Colonic mucosa (tissue), 4 donors: ENCODE measurements around the gene DSC1. TPM values are rescaled to one million over a fixed set of nuclear protein-coding genes. Genes with fewer than 3 reads are reported as not detected.

Experiments used
- DNase-seq: peaks from one replicate; pipeline ENCODE4 v3.0.0-alpha.2; 2020
- H3K27ac ChIP-seq: fragments of 200-600 bp; one replicate; pipeline ENCODE4 v1.8.0; 2021
- H3K27me3 ChIP-seq: fragments of 200-600 bp; one replicate; pipeline ENCODE4 v1.8.0; 2021
- H3K36me3 ChIP-seq: fragments of 200-600 bp; one replicate; pipeline ENCODE4 v1.8.0; 2021
- H3K4me1 ChIP-seq: fragments of 200-600 bp; one replicate; pipeline ENCODE4 v1.8.0; 2021; ENCODE audit warnings: mild to moderate bottlenecking
- H3K4me3 ChIP-seq: fragments of 200-600 bp; one replicate; pipeline ENCODE4 v1.8.0; 2021
- H3K9ac ChIP-seq, 2 donors: one replicate each; pipeline ENCODE4 v1.7.0; 2013; ENCODE audit warnings: control low read depth in 2 of 2, low read depth in 2 of 2, low read length in 2 of 2
- H3K9me3 ChIP-seq: fragments of 200-600 bp; one replicate; pipeline ENCODE4 v1.8.0; 2021
- intact Hi-C: fragments of 100-400 bp; cut with DNase I; formaldehyde crosslinking; loops from one replicate; pipeline ENCODE4 v1.14.1; 2022
- total RNA-seq, 2 donors: library from RNA; stranded (reverse); fragmentation: NEBNext Ultra II Directional in 1 of 2; extraction: Animal tissue kit (Norgen Biotek cat#: 25700) in 1 of 2; gene quantifications; one replicate each; pipeline ENCODE4 v1.2.1, GENCODE V29; 2021
- TF ChIP-seq, protein P1 (sequence below): fragments of 200-600 bp; IDR thresholded peaks from one replicate; pipeline ENCODE4 v1.8.0; 2022; ENCODE audit warnings: antibody characterized with exemption, mild to moderate bottlenecking
- donor health status: healthy.
- donor health status: DM: no; HTN: no; CAD: no.
- donor health status: DM: no; HTN: no; CAD: no.

The DSC1 gene
- total RNA-seq, 2 donors from 2014 or later, result 0.05 to 0.17 TPM

DNA sequence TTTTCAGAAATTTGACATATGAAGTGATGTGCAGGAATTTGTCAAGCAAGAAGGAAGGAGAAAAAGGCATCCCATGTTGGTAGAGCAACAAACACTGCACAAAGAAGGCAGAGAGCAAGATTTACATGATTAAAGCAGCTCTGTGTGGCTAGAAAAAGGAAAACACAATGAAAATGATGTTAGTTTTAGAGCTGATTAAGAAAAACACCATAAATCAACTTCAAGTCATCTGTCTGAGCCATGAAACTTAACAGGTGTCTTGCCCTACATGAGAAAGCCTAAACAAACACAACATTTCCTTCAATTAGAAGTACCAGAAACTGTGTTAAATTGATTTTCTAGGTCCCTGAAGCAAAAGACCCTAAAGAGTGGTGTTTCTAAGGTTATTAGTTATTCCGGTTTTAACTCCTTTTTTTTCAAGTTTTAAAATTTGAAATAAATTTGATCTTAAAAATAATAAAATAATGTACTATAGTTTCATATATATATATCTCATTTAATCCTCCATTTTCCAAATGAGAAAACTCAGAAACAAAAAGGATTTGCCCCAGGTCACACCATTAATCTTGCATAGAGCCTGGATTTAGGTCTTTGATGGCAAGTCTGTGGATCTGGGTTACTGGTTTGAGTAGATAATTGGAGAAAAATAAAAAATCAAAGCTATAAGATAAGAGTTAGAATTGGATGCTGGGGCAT lies 8.6 kb upstream of the DSC1 start:
- no peak overlapping the region for H3K4me3 ChIP-seq
- intact Hi-C loops, result no loop called here
- no peaks in the 10 kb centered on the region for H3K9me3 ChIP-seq
- H3K4me1 ChIP-seq, result no peaks in the 10 kb centered on the region
- TF ChIP-seq, protein P1, sequence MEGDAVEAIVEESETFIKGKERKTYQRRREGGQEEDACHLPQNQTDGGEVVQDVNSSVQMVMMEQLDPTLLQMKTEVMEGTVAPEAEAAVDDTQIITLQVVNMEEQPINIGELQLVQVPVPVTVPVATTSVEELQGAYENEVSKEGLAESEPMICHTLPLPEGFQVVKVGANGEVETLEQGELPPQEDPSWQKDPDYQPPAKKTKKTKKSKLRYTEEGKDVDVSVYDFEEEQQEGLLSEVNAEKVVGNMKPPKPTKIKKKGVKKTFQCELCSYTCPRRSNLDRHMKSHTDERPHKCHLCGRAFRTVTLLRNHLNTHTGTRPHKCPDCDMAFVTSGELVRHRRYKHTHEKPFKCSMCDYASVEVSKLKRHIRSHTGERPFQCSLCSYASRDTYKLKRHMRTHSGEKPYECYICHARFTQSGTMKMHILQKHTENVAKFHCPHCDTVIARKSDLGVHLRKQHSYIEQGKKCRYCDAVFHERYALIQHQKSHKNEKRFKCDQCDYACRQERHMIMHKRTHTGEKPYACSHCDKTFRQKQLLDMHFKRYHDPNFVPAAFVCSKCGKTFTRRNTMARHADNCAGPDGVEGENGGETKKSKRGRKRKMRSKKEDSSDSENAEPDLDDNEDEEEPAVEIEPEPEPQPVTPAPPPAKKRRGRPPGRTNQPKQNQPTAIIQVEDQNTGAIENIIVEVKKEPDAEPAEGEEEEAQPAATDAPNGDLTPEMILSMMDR, result no peak
- no peak overlapping the region for H3K27ac ChIP-seq
- H3K9ac ChIP-seq, result no peak overlapping the region
- DNase-seq, result no peak
- no peaks in the 10 kb centered on the region for H3K27me3 ChIP-seq
- no peaks in the 10 kb centered on the region for H3K36me3 ChIP-seq

DNA sequence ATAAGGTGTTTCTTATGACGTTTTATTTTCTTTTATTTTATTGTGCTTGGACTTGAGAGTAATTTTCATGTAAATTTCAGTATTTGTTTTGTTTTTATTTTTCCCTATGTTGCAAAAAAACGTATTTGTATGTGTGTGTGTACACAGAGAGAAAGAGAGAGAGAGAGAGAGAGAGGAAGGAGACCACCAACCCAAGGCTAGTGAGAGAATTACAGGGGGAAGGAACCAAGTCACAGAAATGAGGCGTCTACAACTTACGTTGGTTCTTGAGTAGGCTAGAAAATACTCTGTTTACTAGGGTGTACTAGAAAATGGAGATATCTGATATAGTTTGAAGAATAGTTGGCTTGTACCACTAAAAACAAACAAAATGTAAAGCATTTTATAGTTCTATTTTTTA lies 7.7 kb upstream of the DSC1 start:
- Histone ChIP-seq H3K4me1 (no peaks in the 10 kb centered on the region), H3K27ac (no peak overlapping the region), H3K9ac (no peak overlapping the region), H3K36me3 (no peaks in the 10 kb centered on the region), H3K4me3 (no peak overlapping the region), H3K27me3 (no peaks in the 10 kb centered on the region), H3K9me3 (no peaks in the 10 kb centered on the region)
- TF ChIP-seq, protein P1, result no peak
- intact Hi-C loops, result no loop called here
- DNase-seq, result no peak

DNA sequence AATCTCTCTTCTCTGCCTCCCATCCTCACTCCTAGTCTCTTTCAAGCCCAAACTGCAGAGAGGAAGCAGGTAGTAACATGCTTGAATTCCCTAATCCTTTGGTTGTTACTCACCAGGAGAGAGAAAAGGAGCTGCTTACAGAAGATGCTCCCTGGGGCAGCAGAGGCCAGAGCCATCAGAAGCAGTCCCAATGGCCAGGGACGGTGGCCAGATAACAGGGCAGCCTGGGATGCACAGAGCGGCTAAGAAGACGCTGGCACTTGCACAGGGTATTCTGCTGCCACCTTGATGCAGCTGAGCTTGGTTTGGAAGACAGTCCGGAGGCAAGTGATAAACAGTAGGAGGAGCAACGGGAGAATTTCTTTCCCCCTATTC lies 250 bp downstream of the DSC1 start:
- no peaks in the 10 kb centered on the region for H3K4me1 ChIP-seq
- no peak overlapping the region for H3K27ac ChIP-seq
- no peak for DNase-seq
- intact Hi-C loops, result no loop called here
- H3K9me3 ChIP-seq, result no peaks in the 10 kb centered on the region
- no peaks in the 10 kb centered on the region for H3K27me3 ChIP-seq
- no peak overlapping the region for H3K9ac ChIP-seq
- no peaks in the 10 kb centered on the region for H3K36me3 ChIP-seq
- TF ChIP-seq, protein P1, result no peak
- no peak overlapping the region for H3K4me3 ChIP-seq

DNA sequence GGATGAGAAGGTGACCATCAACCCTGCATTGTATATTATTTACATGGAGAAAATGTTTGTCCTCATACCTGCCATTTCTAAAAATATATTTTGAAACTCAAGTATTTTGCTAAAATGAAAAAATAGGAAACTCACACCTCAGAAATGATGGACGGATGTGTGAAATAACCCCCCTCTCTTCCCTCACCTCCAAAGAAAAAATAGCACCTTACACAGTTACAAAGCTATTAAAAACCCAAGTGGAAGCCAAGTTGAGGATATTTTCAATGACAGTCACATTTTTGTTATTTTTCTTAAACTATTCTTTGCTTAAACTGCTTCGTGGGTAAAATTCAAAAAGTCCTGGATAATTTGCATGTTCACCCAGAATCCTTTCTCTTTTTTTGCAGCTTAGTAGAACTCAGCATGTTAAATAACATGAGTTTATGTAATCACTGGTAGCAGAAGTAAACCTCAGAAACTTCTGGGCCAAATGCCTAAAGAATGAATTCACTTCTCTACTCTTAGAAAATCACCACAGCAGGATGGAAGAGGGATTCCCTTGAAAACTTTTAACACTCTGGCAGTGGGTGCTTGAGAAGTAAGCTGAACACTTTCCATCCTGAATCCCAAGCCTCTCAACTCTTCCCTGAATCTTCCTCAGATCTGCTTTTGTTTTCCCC lies 768 bp downstream of the DSC1 start:
- intact Hi-C loops, result no loop called here
- DNase-seq, result no peak
- Histone ChIP-seq H3K27me3 (no peaks in the 10 kb centered on the region), H3K4me3 (no peak overlapping the region), H3K27ac (no peak overlapping the region), H3K9me3 (no peaks in the 10 kb centered on the region), H3K4me1 (no peaks in the 10 kb centered on the region), H3K9ac (no peak overlapping the region), H3K36me3 (no peaks in the 10 kb centered on the region)
- TF ChIP-seq, protein P1, result no peak

DNA sequence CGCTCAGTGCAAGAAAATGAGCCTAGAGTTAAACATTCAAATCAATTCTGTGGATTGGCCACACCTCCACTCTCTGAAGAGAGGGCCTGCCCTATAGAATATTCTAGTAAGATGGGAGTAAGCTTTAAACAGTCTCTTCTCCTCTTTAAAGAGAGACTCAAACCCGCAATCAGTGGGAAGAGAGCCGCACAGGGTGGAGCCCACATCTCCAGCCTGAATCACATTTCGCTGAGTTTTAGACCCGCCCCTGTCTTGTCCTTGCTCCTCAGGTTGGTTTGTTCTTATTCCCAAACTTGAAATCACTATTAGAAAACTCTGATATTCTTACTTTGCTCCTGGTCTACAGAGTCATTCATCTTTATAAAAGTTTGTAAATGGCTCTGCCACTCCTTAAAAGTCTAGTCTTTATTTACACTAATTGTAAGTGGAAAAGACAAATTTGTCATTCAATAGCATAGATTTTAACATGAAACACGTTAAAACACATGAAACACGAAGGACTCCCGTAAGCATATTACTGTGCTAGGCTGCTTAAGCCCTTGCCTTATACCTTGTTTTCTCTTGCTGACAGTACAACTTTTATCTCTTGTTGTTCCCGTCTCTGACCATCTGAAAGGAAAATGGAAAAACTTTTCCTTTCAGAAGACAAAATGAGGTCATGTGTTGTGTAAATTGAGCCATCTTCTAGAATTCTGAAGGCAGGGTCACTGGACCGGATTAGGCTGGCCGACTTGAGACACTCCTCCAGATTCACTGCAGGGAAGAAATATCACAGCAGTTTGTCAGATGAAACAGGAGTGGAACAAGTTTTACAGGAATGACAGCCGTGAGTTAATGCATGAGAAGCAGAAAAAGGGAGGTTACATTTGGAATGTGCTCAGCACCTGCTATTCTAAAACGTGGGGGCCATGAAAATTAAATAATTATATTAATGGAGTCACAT lies 5.6 kb downstream of the DSC1 start:
- no peaks in the 10 kb centered on the region for H3K36me3 ChIP-seq
- H3K27me3 ChIP-seq, result no peaks in the 10 kb centered on the region
- DNase-seq, result no peak
- intact Hi-C loops, result no loop called here
- H3K4me1 ChIP-seq, result no peaks in the 10 kb centered on the region
- H3K27ac ChIP-seq, result no peak overlapping the region
- H3K9ac ChIP-seq, result no peak overlapping the region
- H3K4me3 ChIP-seq, result no peak overlapping the region
- H3K9me3 ChIP-seq, result no peaks in the 10 kb centered on the region
- TF ChIP-seq, protein P1, result no peak
